Measurements from ENCODE around the gene ZNF554. TPM values are rescaled to one million over a fixed set of nuclear protein-coding genes. Genes with fewer than 3 reads are reported as not detected.

Gene ZNF554
- total and polyA plus RNA-seq, 2 of the 8 experiments (the other 6 are each of a cell fraction or from before 2014, with no cell fraction given), result 1.8 to 5.7 TPM

DNA sequence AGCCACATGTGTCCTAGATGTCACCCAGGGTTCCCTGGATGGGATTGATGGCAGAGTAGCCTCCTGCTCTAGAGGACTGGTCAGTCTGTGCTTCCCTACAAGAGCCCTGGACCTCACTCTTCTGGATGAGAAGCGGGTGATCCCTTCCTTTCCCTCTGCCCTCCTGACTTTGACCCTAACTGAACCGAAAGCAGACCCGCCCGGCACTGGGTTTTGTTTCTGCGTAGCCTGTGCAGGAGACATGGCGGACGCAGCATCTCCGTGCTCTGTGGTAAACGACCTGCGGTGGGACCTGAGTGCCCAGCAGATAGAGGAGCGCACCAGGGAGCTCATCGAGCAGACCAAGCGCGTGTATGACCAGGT lies 29.5 kb upstream of the ZNF554 start:
- peaks cover 4% of the 10 kb centered on the region; the same call in 1 of the 2 replicates for H3K23me2 ChIP-seq (ENCODE audit: low read depth, low read length)
- peaks cover 7 to 44% of the 10 kb centered on the region in 2 experiments; a peak in 3 of 4 replicates for H3K79me2 ChIP-seq (ENCODE audit: control insufficient read depth in 1 of 2, insufficient read depth in 2 of 2, low read length in 2 of 2)
- peaks cover 2 to 23% of the 10 kb centered on the region in 2 experiments for H4K20me1 ChIP-seq (replicated peaks in 1 of 2; ENCODE audit: control insufficient read depth in 1 of 2, insufficient read depth in 2 of 2, low read length in 2 of 2)
- H3K4ac ChIP-seq (replicated peaks; ENCODE audit: insufficient read length, low read depth, low read length), result no peak overlapping the region
- DNase-seq (ENCODE audit: low read depth in 1 of 2, low spot score in 2 of 2) (no peak), FAIRE-seq (no peak)
- no peak overlapping the region for H2BK120ac ChIP-seq (replicated peaks; ENCODE audit: low read depth, low read length)
- no peak overlapping the region for H4K91ac ChIP-seq (replicated peaks; ENCODE audit: insufficient read length, low read length)
- peaks cover 10% of the 10 kb centered on the region for H3K79me1 ChIP-seq (ENCODE audit: low read depth, low read length)
- H3K27me3 ChIP-seq (replicated peaks in 1 of 4; ENCODE audit: control insufficient read depth in 3 of 4, extremely low read depth in 1 of 4, insufficient read depth in 3 of 4, low read length in 3 of 4), result no peaks in the 10 kb centered on the region
- H3K23ac ChIP-seq (ENCODE audit: insufficient read length), result no peak overlapping the region
- no peak overlapping the region for H2AK5ac ChIP-seq (ENCODE audit: low read depth, low read length)
- WGBS, 2 experiments (ENCODE audit: extremely low coverage in 1 of 2, insufficient coverage in 1 of 2, insufficient read length in 1 of 2, insufficient replicate concordance in 2 of 2, low coverage in 1 of 2, low lambda C conversion rate in 2 of 2, missing lambda C conversion rate in 1 of 2), result 89% methylated on average over 14 of the region's 14 CpGs; no CpG with 5 or more reads in 1 of the 2 experiments
- ChIA-PET CTCF (ENCODE audit: partially characterized antibody) (no interaction called here), POLR2A (ENCODE audit: partially characterized antibody) (no interaction called here)
- no peaks in the 10 kb centered on the region for H3K9me3 ChIP-seq (ENCODE audit: insufficient read depth in 2 of 2, low read depth in 1 of 2, low read length in 1 of 2)
- H2AFZ ChIP-seq (ENCODE audit: low read length), result no peak overlapping the region
- no peak overlapping the region for H3K4me2 ChIP-seq (ENCODE audit: insufficient read depth in 1 of 2, low read depth in 2 of 2, low read length in 2 of 2)
- H3K9ac ChIP-seq (replicated peaks in 1 of 4; ENCODE audit: extremely low read depth in 1 of 4, low read depth in 3 of 4, low read length in 3 of 4), result no peak overlapping the region
- H3K18ac ChIP-seq (ENCODE audit: extremely low read depth, low read length), result no peak overlapping the region
- no peak overlapping the region for H2BK20ac ChIP-seq (ENCODE audit: low read length)
- no peak overlapping the region for H2BK15ac ChIP-seq (ENCODE audit: low read length)
- no peak overlapping the region for H3K4me3 ChIP-seq (ENCODE audit: extremely low read depth in 1 of 4, insufficient read depth in 2 of 4, low read depth in 3 of 4, low read length in 4 of 4)
- H3K4me1 ChIP-seq (replicated peaks in 1 of 4; ENCODE audit: control insufficient read depth in 3 of 4, insufficient read depth in 4 of 4, low read length in 3 of 4), result no peaks in the 10 kb centered on the region; a peak in 1 of 7 replicates
- H2BK12ac ChIP-seq (ENCODE audit: low read depth, low read length), result no peak overlapping the region
- H3K36me3 ChIP-seq (ENCODE audit: control insufficient read depth in 2 of 4, insufficient read depth in 4 of 4, low read length in 3 of 4), result peaks cover 14 to 44% (median 27%) of the 10 kb centered on the region in 4 experiments
- no peak overlapping the region for H3K14ac ChIP-seq (ENCODE audit: insufficient read length)
- no peak overlapping the region for H2BK5ac ChIP-seq (ENCODE audit: low read depth, low read length)
- H4K5ac ChIP-seq (ENCODE audit: insufficient read length, low read depth, low read length), result no peak overlapping the region
- H4K8ac ChIP-seq (ENCODE audit: extremely low read depth, insufficient read depth, low read length), result peak overlapping the region; percentile 78; the same call in 1 of the 2 replicates
- no peak overlapping the region for H3K56ac ChIP-seq (replicated peaks; ENCODE audit: insufficient read length, low read depth, low read length)
- H3K27ac ChIP-seq (ENCODE audit: low read depth, low read length), result no peak overlapping the region
- no peak for TF ChIP-seq SIN3A (conservative IDR thresholded peaks at IDR 0.05 in 1 of 2, IDR thresholded peaks at IDR 0.05 in 1 of 2; ENCODE audit: low read depth in 1 of 2, low read length in 2 of 2)
- TF ChIP-seq CBX5 (IDR thresholded peaks at IDR 0.05; ENCODE audit: low read depth, low read length), result no peak
- TF ChIP-seq RNF2 (IDR thresholded peaks at IDR 0.05; ENCODE audit: borderline replicate concordance, low read depth, low read length, missing control alignments, poor library complexity, severe bottlenecking), result no peak
- TF ChIP-seq CREB1 (IDR thresholded peaks at IDR 0.05), result no peak
- TF ChIP-seq, protein P1, sequence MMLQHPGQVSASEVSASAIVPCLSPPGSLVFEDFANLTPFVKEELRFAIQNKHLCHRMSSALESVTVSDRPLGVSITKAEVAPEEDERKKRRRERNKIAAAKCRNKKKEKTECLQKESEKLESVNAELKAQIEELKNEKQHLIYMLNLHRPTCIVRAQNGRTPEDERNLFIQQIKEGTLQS (IDR thresholded peaks at IDR 0.05; ENCODE audit: insufficient read depth, low read depth, low read length), result no peak
- TF ChIP-seq SP2 (IDR thresholded peaks at IDR 0.05; ENCODE audit: low read length), result no peak
- no peak for TF ChIP-seq EZH2 (IDR thresholded peaks at IDR 0.05; ENCODE audit: low read depth, low read length, severe bottlenecking)
- no peak for TF ChIP-seq TAF7 (optimal IDR thresholded peaks at IDR 0.05; ENCODE audit: borderline replicate concordance, low read depth, low read length)
- TF ChIP-seq CHD1 (IDR thresholded peaks at IDR 0.05; ENCODE audit: low read depth, low read length), result no peak
- no peak for TF ChIP-seq CEBPB (IDR thresholded peaks at IDR 0.05; ENCODE audit: low read depth, low read length)
- no peak for TF ChIP-seq HDAC6 (IDR thresholded peaks at IDR 0.05; ENCODE audit: low read depth, low read length)
- TF ChIP-seq JUND (IDR thresholded peaks at IDR 0.05; ENCODE audit: low read length), result no peak
- no peak for TF ChIP-seq BACH1 (IDR thresholded peaks at IDR 0.05; ENCODE audit: low read length)
- no peak for TF ChIP-seq GABPA (IDR thresholded peaks at IDR 0.05; ENCODE audit: borderline replicate concordance, insufficient read depth, low read length)
